Tibial nerve (tissue), 4 donors: ENCODE data around the gene DHRS13. TPM values are rescaled to one million over a fixed set of nuclear protein-coding genes. Genes with fewer than 3 reads are reported as not detected.

Source experiments
- DNase-seq, 2 donors: peaks; one replicate each; pipeline ENCODE4 v3.0.0-alpha.2; 2019; ENCODE audit warnings: low spot score in 2 of 2
- H3K27ac ChIP-seq, 4 donors: fragments of 200-600 bp; sonication (generic) in 3 of 4; one replicate each; pipeline ENCODE4 v1.5.1; 2017 to 2019; ENCODE audit warnings: mild to moderate bottlenecking in 1 of 4
- H3K27me3 ChIP-seq, 2 donors: fragments of 200-600 bp; sonication (generic) in 1 of 2; one replicate each; pipeline versions ENCODE4 v1.5.1 to v1.6.0; 2017 to 2019
- H3K36me3 ChIP-seq, 3 donors: fragments of 200-600 bp; sonication (generic); one replicate each; pipeline ENCODE4 v1.5.1; 2018 to 2019
- H3K4me1 ChIP-seq, 4 donors: fragments of 200-600 bp; sonication (generic) in 3 of 4; one replicate each; pipeline ENCODE4 v1.5.1; 2017 to 2019
- H3K4me3 ChIP-seq, 4 donors: fragments of 200-600 bp; sonication (generic) in 3 of 4; one replicate each; pipeline ENCODE4 v1.5.1; 2017 to 2019; ENCODE audit warnings: mild to moderate bottlenecking in 1 of 4, moderate library complexity in 1 of 4
- H3K9me3 ChIP-seq, 4 donors: fragments of 200-600 bp; sonication (generic) in 3 of 4; one replicate each; pipeline ENCODE4 v1.5.1; 2017 to 2019
- EP300 ChIP-seq, 2 donors: sonication (generic); formaldehyde crosslinking; IDR thresholded peaks; one replicate each; pipeline ENCODE4 v1.6.1; 2017; ENCODE audit warnings: antibody characterized with exemption in 2 of 2, mild to moderate bottlenecking in 1 of 2
- POLR2A ChIP-seq, 2 donors: fragments of 450-650 bp; IDR thresholded peaks; one replicate each; pipeline ENCODE4 v1.6.1; 2017; ENCODE audit warnings: antibody characterized with exemption in 2 of 2, mild to moderate bottlenecking in 2 of 2, moderate library complexity in 2 of 2
- WGBS, 2 donors: methylation state at CpG; one replicate each; pipeline ENCODE4 v1.1.5; 2018; 5-methylcytosine and 5-hydroxymethylcytosine counted together
- total RNA-seq, 4 donors: library from RNA; depleted of rRNA; stranded (reverse); fragments of >200 nt; gene quantifications; one replicate each; pipeline ENCODE4 v1.1.0, GENCODE V29; 2016
- TF ChIP-seq, protein P1 (sequence below), 5 experiments: fragments of 200-600 bp in 3 of 5; fragments of 450-650 bp in 2 of 5; sonication (generic) in 3 of 5; IDR thresholded peaks; one replicate each; pipeline ENCODE4 v1.5.1; 2016 to 2019; ENCODE audit warnings: antibody characterized with exemption in 5 of 5, mild to moderate bottlenecking in 3 of 5, moderate library complexity in 2 of 5

DHRS13 gene
- total RNA-seq, 4 donors from 2014 or later = 2.4 to 21.9 (median 8.8) TPM

DNA sequence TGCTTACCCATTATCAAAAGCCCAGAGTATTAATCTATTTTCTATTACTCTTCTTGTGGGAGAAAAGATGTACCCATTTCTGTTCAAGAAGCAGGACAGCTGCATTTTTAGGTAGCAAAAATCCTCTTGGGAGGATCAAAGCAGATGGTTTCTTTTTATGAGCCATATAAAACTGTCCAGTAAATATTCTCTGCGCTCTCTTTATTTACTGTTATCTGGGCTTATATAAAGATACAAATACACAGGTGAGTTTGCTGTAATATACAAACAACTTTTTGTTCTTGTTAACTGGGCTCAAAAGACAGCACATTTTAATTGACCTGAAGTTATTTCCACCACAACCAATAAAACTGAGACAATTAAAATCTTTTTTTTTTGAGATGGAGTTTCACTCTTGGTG lies 38.4 kb upstream of the DHRS13 start:
- no peak for DNase-seq
- peaks cover 0 to 4% (median 0%) of the 10 kb centered on the region in 3 donors for H3K36me3 ChIP-seq
- peak overlapping the region in 2 of 4 donors; percentile 22 to 69 for H3K27ac ChIP-seq
- H3K4me3 ChIP-seq = no peak overlapping the region
- no peaks in the 10 kb centered on the region for H3K27me3 ChIP-seq
- no peaks in the 10 kb centered on the region for H3K9me3 ChIP-seq
- TF ChIP-seq EP300 (IDR thresholded peaks at IDR 0.05) (no peak), POLR2A (IDR thresholded peaks at IDR 0.05) (no peak)
- TF ChIP-seq, protein P1, sequence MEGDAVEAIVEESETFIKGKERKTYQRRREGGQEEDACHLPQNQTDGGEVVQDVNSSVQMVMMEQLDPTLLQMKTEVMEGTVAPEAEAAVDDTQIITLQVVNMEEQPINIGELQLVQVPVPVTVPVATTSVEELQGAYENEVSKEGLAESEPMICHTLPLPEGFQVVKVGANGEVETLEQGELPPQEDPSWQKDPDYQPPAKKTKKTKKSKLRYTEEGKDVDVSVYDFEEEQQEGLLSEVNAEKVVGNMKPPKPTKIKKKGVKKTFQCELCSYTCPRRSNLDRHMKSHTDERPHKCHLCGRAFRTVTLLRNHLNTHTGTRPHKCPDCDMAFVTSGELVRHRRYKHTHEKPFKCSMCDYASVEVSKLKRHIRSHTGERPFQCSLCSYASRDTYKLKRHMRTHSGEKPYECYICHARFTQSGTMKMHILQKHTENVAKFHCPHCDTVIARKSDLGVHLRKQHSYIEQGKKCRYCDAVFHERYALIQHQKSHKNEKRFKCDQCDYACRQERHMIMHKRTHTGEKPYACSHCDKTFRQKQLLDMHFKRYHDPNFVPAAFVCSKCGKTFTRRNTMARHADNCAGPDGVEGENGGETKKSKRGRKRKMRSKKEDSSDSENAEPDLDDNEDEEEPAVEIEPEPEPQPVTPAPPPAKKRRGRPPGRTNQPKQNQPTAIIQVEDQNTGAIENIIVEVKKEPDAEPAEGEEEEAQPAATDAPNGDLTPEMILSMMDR (IDR thresholded peaks at IDR 0.05) = no peak
- H3K4me1 ChIP-seq = peaks cover 0 to 88% (median 57%) of the 10 kb centered on the region in 4 donors
- 89 to 92% methylated on average over 1 of the region's 1 CpG for WGBS, 2 donors

DNA sequence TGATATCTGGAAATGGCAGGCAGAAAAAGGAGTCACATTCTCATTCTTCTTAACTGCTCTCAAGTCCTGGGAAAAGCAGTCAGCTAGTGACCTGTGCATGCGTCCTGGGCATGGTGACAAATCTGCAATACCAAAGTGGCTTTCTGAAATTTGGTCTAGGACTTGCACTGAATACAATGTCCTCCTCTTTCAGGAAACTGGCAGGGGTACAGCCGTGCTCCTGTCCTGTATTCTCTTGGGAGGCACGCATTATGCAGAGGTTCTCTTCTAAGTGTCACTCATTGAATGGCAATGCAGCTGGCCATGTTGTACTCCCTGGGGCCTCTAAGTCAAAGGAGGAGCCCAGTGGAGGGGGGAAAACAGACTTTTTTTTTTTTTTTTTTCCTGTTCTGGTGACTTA lies 37.8 kb upstream of the DHRS13 start:
- H3K36me3 ChIP-seq = peaks cover 0 to 4% (median 0%) of the 10 kb centered on the region in 3 donors
- TF ChIP-seq, protein P1 (IDR thresholded peaks at IDR 0.05) = no peak
- no peak for TF ChIP-seq POLR2A (IDR thresholded peaks at IDR 0.05)
- H3K9me3 ChIP-seq = no peaks in the 10 kb centered on the region
- H3K4me3 ChIP-seq = no peak overlapping the region
- 29 to 32% methylated on average over 3 of the region's 3 CpGs for WGBS, 2 donors
- peak overlapping the region in 2 of 4 donors; percentile 22 to 69 for H3K27ac ChIP-seq
- H3K27me3 ChIP-seq = no peaks in the 10 kb centered on the region
- no peak for DNase-seq
- H3K4me1 ChIP-seq = peaks cover 0 to 88% (median 57%) of the 10 kb centered on the region in 4 donors

DNA sequence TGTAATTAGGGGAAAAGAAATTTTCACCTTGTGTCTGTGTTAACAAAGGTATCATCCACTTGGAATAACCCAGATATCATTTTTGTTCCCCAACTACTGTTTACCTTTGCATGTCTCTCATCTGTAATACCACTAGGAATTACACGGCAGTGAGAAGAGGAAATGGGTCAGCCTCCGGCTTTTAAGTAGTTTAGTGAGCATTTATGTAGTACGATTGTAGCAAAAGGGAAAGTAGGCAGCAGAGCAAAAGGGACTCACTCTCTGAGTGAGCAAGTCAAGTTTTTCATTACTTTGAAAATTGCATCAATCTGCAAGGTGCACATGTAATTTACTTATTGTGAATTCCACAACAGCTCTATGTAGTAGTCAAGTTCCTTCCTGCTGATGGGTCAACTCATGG lies 37.3 kb upstream of the DHRS13 start:
- no peak for TF ChIP-seq POLR2A (IDR thresholded peaks at IDR 0.05)
- TF ChIP-seq EP300 (IDR thresholded peaks at IDR 0.05) = no peak
- TF ChIP-seq, protein P1 (IDR thresholded peaks at IDR 0.05) = no peak
- H3K9me3 ChIP-seq = no peaks in the 10 kb centered on the region
- H3K4me3 ChIP-seq = no peak overlapping the region
- DNase-seq = no peak
- peaks cover 0 to 4% (median 0%) of the 10 kb centered on the region in 3 donors for H3K36me3 ChIP-seq
- H3K27me3 ChIP-seq = no peaks in the 10 kb centered on the region
- peak overlapping the region in 2 of 4 donors; percentile 16 to 69 for H3K27ac ChIP-seq
- peaks cover 0 to 88% (median 56%) of the 10 kb centered on the region in 4 donors for H3K4me1 ChIP-seq
- 49 to 51% methylated on average over 3 of the region's 3 CpGs for WGBS, 2 donors

DNA sequence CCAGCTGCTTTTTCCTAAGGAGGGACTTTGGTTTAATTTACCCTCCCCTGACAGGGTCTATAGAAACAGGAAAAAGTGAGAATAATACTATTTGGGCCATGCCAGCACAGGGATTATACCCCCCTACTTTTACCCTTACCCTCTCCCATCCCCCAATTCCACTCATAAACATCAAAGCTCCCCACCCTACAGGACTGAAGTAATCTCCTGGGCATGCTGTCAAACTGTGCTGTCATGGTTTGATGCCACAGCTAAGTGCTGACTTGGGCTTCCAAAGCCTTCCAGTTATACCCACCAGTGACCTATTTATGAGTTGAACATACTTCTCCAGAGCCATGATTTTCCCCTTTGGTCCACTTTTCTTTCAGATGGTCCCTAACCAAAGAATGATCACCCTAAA lies 35.7 kb upstream of the DHRS13 start:
- H3K4me1 ChIP-seq = peaks cover 0 to 86% (median 54%) of the 10 kb centered on the region in 4 donors
- TF ChIP-seq EP300 (IDR thresholded peaks at IDR 0.05) = no peak
- no peak for TF ChIP-seq POLR2A (IDR thresholded peaks at IDR 0.05)
- TF ChIP-seq, protein P1 (IDR thresholded peaks at IDR 0.05) = no peak
- H3K36me3 ChIP-seq = peaks cover 0 to 4% (median 0%) of the 10 kb centered on the region in 3 donors
- no peak overlapping the region for H3K4me3 ChIP-seq
- no peak for DNase-seq
- no peaks in the 10 kb centered on the region for H3K27me3 ChIP-seq
- no peaks in the 10 kb centered on the region for H3K9me3 ChIP-seq
- H3K27ac ChIP-seq = peak overlapping the region in 2 of 4 donors; percentile 69 to 85

DNA sequence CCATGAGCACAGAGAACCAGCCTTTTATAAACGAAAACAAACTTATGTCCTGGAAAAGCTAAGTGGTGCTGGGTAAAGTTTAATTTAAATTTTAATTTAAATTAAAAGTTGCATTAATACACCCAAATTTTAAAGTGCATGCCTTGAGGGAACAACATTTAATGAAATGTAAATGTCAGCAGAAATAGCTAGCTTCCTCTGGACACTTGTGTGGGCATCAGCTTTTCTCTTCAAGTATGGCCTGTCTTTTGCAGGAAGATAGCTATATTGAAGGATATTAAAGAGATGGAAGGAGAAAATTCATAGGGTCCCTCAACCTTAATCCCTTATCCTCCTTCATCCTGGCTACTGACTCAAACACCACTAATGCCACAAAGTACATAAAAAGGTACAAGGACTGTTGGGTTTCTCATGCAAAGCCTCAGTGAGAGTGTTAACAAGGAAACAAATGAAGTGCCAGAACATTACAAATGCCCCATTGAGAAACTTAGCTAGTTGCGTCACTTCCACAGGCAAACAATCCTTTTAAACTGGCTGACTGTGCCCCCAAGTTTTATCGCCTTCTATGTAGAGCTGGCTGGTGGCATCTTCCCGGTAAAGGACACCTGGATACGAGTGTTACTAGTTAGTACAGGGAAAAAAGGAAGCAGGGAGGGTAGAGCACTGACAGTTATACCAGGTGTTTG lies 34.3 kb upstream of the DHRS13 start:
- Histone ChIP-seq H3K4me3 (no peak overlapping the region), H3K27me3 (no peaks in the 10 kb centered on the region), H3K27ac (peak overlapping the region; percentile 21 to 85 (median 58)), H3K36me3 (no peaks in the 10 kb centered on the region), H3K4me1 (peaks cover 0 to 95% (median 56%) of the 10 kb centered on the region in 4 donors), H3K9me3 (no peaks in the 10 kb centered on the region)
- peak in 1 of 2 donors; percentile 51 for DNase-seq
- TF ChIP-seq EP300 (IDR thresholded peaks at IDR 0.05) (peak in 1 of 2 donors; percentile 74), POLR2A (IDR thresholded peaks at IDR 0.05) (no peak)
- 45 to 53% methylated on average over 5 of the region's 5 CpGs for WGBS, 2 donors
